ENCODE results near the gene FOXN3.
"Not testable (repeated sequence)": the region's sequence is repeated elsewhere in the genome, so short reads cannot be mapped to it uniquely, and the experiment has no call there.

FOXN3 gene

DNA sequence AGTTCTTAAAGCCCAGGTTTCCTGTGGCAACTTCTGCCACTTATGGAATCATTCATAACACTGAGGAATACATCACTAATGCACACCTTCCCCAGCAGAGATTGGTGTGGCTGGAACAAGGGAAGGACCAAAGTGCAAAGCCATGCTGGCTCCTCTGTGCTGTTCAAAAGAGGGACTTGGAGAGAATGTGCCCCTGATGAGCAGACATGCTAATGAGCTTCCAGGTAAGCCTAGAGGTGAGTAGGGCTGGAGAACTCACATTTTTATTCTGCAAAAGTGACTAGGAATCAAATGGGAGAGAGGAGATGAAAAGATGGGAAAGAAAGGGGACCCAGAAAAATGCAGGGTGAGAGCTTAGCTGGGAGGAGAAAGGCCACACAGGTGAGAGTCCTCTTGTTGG lies 302.9 kb downstream of the FOXN3 start:
- H3K4me1 ChIP-seq (ENCODE audit: control insufficient read depth, low read depth, low read length): no peaks in the 10 kb centered on the region
- H3K18ac ChIP-seq (ENCODE audit: low read length): no peak overlapping the region
- H3K36me3 ChIP-seq (ENCODE audit: control insufficient read depth, insufficient read depth, low read length): no peaks in the 10 kb centered on the region
- H3K4ac ChIP-seq (ENCODE audit: low read depth, low read length): no peak overlapping the region
- no peak overlapping the region for H2BK15ac ChIP-seq (replicated peaks; ENCODE audit: low read depth)
- H3K23ac ChIP-seq (ENCODE audit: low read length): no peak overlapping the region
- H2BK120ac ChIP-seq (ENCODE audit: low read depth, low read length): no peak overlapping the region
- H3K9ac ChIP-seq (ENCODE audit: low read length): no peak overlapping the region
- H2BK5ac ChIP-seq (ENCODE audit: low read length): no peak overlapping the region
- no peak overlapping the region for H3K4me2 ChIP-seq (ENCODE audit: low read length)
- H4K5ac ChIP-seq (ENCODE audit: low read length): no peak overlapping the region
- H3K79me2 ChIP-seq (ENCODE audit: control insufficient read depth, insufficient read depth, low read length): no peaks in the 10 kb centered on the region
- H3K4me3 ChIP-seq (ENCODE audit: low read length): no peak overlapping the region
- H3K56ac ChIP-seq (ENCODE audit: low read length): no peak overlapping the region
- no peaks in the 10 kb centered on the region for H3K27me3 ChIP-seq (ENCODE audit: insufficient read depth, low read length, poor library complexity)
- no peak overlapping the region for H2AK5ac ChIP-seq (ENCODE audit: low read length)
- DNase-seq: no peak
- no peak overlapping the region for H3K27ac ChIP-seq (ENCODE audit: low read depth, low read length)
- no peaks in the 10 kb centered on the region for H3K79me1 ChIP-seq (ENCODE audit: low read length)
- H4K8ac ChIP-seq (ENCODE audit: low read depth, low read length): no peak overlapping the region

DNA sequence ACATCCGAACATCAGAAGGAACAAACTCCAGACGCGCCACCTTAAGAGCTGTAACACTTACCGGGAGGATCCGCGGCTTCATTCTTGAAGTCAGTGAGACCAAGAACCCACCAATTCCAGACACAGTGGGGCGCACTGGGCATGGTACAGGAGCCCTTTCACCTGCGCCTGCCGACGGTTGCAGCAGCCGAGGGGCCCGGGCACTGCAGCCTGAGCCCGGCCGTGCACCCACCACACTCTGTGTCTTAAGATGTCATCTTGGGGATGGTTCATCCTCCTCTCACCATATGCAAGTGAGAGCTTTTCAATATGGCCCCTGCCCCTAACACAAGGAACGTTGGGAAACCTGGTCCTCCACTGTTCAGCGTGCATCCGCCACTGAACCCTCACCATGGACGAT lies 304.3 kb downstream of the FOXN3 start:
- Histone ChIP-seq H3K4me3 (ENCODE audit: low read length) (no peak overlapping the region), H3K18ac (ENCODE audit: low read length) (no peak overlapping the region), H3K23ac (ENCODE audit: low read length) (no peak overlapping the region), H3K9ac (ENCODE audit: low read length) (no peak overlapping the region), H3K79me1 (ENCODE audit: low read length) (no peaks in the 10 kb centered on the region), H4K8ac (ENCODE audit: low read depth, low read length) (no peak overlapping the region), H2BK15ac (replicated peaks; ENCODE audit: low read depth) (no peak overlapping the region), H2BK120ac (ENCODE audit: low read depth, low read length) (no peak overlapping the region), H3K56ac (ENCODE audit: low read length) (no peak overlapping the region), H3K27me3 (ENCODE audit: insufficient read depth, low read length, poor library complexity) (no peaks in the 10 kb centered on the region), H2BK5ac (ENCODE audit: low read length) (no peak overlapping the region), H3K4ac (ENCODE audit: low read depth, low read length) (no peak overlapping the region), H2AK5ac (ENCODE audit: low read length) (no peak overlapping the region), H3K4me1 (ENCODE audit: control insufficient read depth, low read depth, low read length) (no peaks in the 10 kb centered on the region), H3K79me2 (ENCODE audit: control insufficient read depth, insufficient read depth, low read length) (no peaks in the 10 kb centered on the region), H3K27ac (ENCODE audit: low read depth, low read length) (no peak overlapping the region), H3K4me2 (ENCODE audit: low read length) (no peak overlapping the region), H4K5ac (ENCODE audit: low read length) (no peak overlapping the region), H3K36me3 (ENCODE audit: control insufficient read depth, insufficient read depth, low read length) (no peaks in the 10 kb centered on the region)
- no peak for DNase-seq
- WGBS (ENCODE audit: extremely low coverage, insufficient coverage, low lambda C conversion rate): no CpG with 5 or more reads among the region's 18 CpGs

DNA sequence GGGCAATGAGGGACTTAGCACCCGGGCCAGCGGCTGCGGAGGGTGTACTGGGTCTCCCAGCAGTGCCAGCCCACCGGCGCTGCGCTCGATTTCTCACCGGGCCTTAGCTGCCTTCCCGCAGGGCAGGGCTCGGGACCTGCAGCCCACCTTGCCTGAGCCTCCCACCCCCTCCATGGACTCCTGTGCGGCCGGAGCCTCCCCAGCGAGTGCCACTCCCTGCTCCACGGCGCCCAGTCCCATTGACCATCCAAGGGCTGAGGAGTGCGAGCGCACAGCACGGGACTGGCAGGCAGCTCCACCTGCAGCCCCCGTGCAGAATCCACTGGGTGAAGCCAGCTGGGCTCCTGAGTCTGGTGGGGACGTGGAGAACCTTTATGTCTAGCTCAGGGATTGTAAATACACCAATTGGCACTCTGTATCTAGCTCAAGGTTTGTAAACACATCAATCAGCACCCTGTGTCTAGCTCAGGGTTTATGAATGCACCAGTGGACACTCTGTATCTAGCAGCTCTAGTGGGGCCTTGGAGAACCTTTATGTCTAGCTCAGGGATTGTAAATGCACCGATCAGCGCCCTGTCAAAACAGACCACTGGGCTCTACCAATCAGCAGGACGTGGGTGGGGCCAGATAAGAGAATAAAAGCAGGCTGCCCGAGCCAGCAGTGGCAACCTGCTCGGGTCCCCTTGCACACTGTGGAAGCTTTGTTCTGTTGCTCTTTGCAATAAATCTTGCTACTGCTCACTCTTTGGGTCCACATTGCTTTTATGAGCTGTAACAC lies 305.1 kb downstream of the FOXN3 start:
- not testable (repeated sequence) for H2AK5ac ChIP-seq (ENCODE audit: low read length); H3K79me2 ChIP-seq (ENCODE audit: control insufficient read depth, insufficient read depth, low read length); DNase-seq; H3K4ac ChIP-seq (ENCODE audit: low read depth, low read length); H3K56ac ChIP-seq (ENCODE audit: low read length); H3K4me1 ChIP-seq (ENCODE audit: control insufficient read depth, low read depth, low read length); H3K27ac ChIP-seq (ENCODE audit: low read depth, low read length); H2BK120ac ChIP-seq (ENCODE audit: low read depth, low read length); H4K5ac ChIP-seq (ENCODE audit: low read length); H3K23ac ChIP-seq (ENCODE audit: low read length); H3K4me2 ChIP-seq (ENCODE audit: low read length); H3K18ac ChIP-seq (ENCODE audit: low read length); H3K36me3 ChIP-seq (ENCODE audit: control insufficient read depth, insufficient read depth, low read length); H4K8ac ChIP-seq (ENCODE audit: low read depth, low read length); H2BK15ac ChIP-seq (replicated peaks; ENCODE audit: low read depth); H3K4me3 ChIP-seq (ENCODE audit: low read length); H3K79me1 ChIP-seq (ENCODE audit: low read length); H2BK5ac ChIP-seq (ENCODE audit: low read length); H3K9ac ChIP-seq (ENCODE audit: low read length); H3K27me3 ChIP-seq (ENCODE audit: insufficient read depth, low read length, poor library complexity)
- WGBS (ENCODE audit: extremely low coverage, insufficient coverage, low lambda C conversion rate): no CpG with 5 or more reads among the region's 25 CpGs

DNA sequence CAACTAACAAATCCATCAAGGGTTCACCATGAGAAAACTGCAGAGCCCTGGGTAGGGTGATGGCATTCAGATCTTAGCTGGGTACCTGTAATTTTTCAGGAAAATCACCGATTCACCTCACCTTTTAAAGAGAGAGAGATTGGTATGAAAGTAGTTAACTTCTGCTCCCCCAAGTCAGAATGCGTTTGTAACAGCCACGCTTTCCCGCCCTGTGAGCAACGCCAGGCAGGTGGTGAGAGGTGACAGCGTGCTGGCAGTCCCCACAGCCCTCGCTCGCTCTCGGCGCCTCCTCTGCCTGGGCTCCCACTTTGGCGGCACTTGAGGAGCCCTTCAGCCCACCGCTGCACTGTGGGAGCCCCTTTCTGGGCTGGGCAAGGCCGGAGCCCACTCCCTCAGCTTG lies 305.8 kb downstream of the FOXN3 start:
- not testable (repeated sequence) for H3K79me2 ChIP-seq (ENCODE audit: control insufficient read depth, insufficient read depth, low read length); H3K27ac ChIP-seq (ENCODE audit: low read depth, low read length); H3K4me2 ChIP-seq (ENCODE audit: low read length); H3K4me3 ChIP-seq (ENCODE audit: low read length); H3K23ac ChIP-seq (ENCODE audit: low read length); H2BK120ac ChIP-seq (ENCODE audit: low read depth, low read length); H3K18ac ChIP-seq (ENCODE audit: low read length); H3K56ac ChIP-seq (ENCODE audit: low read length); H3K4ac ChIP-seq (ENCODE audit: low read depth, low read length); H3K79me1 ChIP-seq (ENCODE audit: low read length); H2BK5ac ChIP-seq (ENCODE audit: low read length); H3K36me3 ChIP-seq (ENCODE audit: control insufficient read depth, insufficient read depth, low read length); H2AK5ac ChIP-seq (ENCODE audit: low read length); DNase-seq; H2BK15ac ChIP-seq (replicated peaks; ENCODE audit: low read depth); H3K27me3 ChIP-seq (ENCODE audit: insufficient read depth, low read length, poor library complexity); H3K9ac ChIP-seq (ENCODE audit: low read length); H4K5ac ChIP-seq (ENCODE audit: low read length); H3K4me1 ChIP-seq (ENCODE audit: control insufficient read depth, low read depth, low read length); H4K8ac ChIP-seq (ENCODE audit: low read depth, low read length)
- WGBS (ENCODE audit: extremely low coverage, insufficient coverage, low lambda C conversion rate): no CpG with 5 or more reads among the region's 13 CpGs

DNA sequence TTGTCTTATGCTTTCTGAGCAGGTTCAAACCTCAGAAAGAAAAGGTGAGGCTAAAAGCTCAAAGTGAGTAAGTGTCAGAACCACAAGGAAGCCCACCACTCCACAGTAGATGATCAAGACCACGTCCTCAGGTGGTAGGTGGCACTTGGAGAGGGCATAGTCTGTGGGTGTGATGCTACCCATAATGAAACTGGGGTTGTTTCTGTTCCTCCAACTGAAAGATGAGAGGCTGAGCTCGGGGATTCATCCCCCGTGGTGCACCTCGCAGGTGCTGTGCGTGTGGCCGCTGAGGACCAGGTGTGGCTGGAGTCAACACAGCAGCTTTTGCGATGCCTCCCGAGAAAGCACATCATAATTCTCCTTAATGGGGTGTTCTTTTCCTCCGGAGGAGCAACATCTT lies 306.9 kb downstream of the FOXN3 start:
- H4K8ac ChIP-seq (ENCODE audit: low read depth, low read length): no peak overlapping the region
- H3K27me3 ChIP-seq (ENCODE audit: insufficient read depth, low read length, poor library complexity): no peaks in the 10 kb centered on the region
- H3K27ac ChIP-seq (ENCODE audit: low read depth, low read length): no peak overlapping the region
- no peak overlapping the region for H3K4me2 ChIP-seq (ENCODE audit: low read length)
- WGBS (ENCODE audit: extremely low coverage, insufficient coverage, low lambda C conversion rate): no CpG with 5 or more reads among the region's 9 CpGs
- H2BK15ac ChIP-seq (replicated peaks; ENCODE audit: low read depth): no peak overlapping the region
- no peak overlapping the region for H4K5ac ChIP-seq (ENCODE audit: low read length)
- H3K79me2 ChIP-seq (ENCODE audit: control insufficient read depth, insufficient read depth, low read length): no peaks in the 10 kb centered on the region
- H2BK5ac ChIP-seq (ENCODE audit: low read length): no peak overlapping the region
- H3K18ac ChIP-seq (ENCODE audit: low read length): no peak overlapping the region
- no peak overlapping the region for H3K56ac ChIP-seq (ENCODE audit: low read length)
- no peak overlapping the region for H3K9ac ChIP-seq (ENCODE audit: low read length)
- no peak overlapping the region for H3K4me3 ChIP-seq (ENCODE audit: low read length)
- no peak overlapping the region for H3K4ac ChIP-seq (ENCODE audit: low read depth, low read length)
- no peak overlapping the region for H3K23ac ChIP-seq (ENCODE audit: low read length)
- H2BK120ac ChIP-seq (ENCODE audit: low read depth, low read length): no peak overlapping the region
- no peak for DNase-seq
- no peaks in the 10 kb centered on the region for H3K36me3 ChIP-seq (ENCODE audit: control insufficient read depth, insufficient read depth, low read length)
- H3K4me1 ChIP-seq (ENCODE audit: control insufficient read depth, low read depth, low read length): no peaks in the 10 kb centered on the region
- no peak overlapping the region for H2AK5ac ChIP-seq (ENCODE audit: low read length)
- no peaks in the 10 kb centered on the region for H3K79me1 ChIP-seq (ENCODE audit: low read length)

DNA sequence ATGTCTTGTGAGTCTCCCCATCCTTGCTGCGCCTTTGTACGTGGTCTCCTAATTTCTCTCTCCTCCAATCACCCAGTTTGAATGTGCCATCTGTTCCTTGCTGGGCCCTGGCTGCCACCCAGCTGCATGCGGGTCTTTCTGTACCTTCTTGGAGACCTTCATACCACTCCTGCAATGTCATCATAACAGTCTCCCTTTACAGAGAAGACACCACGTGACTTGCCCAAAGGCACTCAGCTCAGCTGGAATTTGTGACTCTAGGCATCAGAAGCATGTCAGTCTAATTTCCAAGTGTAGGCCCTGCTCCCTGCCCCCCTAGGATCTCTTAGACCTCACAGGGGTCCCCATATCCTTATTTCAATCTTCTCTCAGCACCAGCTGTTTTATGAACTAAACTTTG lies 308.4 kb downstream of the FOXN3 start:
- no CpG with 5 or more reads among the region's 4 CpGs for WGBS (ENCODE audit: extremely low coverage, insufficient coverage, low lambda C conversion rate)
- DNase-seq: no peak

More for the DNA sequence above, 308.4 kb downstream of the FOXN3 start:
- Histone ChIP-seq H3K4me2 (ENCODE audit: low read length) (no peak overlapping the region), H3K4me1 (ENCODE audit: control insufficient read depth, low read depth, low read length) (no peaks in the 10 kb centered on the region), H3K4ac (ENCODE audit: low read depth, low read length) (no peak overlapping the region), H3K27ac (ENCODE audit: low read depth, low read length) (no peak overlapping the region), H3K56ac (ENCODE audit: low read length) (no peak overlapping the region), H3K27me3 (ENCODE audit: insufficient read depth, low read length, poor library complexity) (no peaks in the 10 kb centered on the region), H2BK15ac (replicated peaks; ENCODE audit: low read depth) (no peak overlapping the region), H2BK5ac (ENCODE audit: low read length) (no peak overlapping the region), H4K8ac (ENCODE audit: low read depth, low read length) (no peak overlapping the region), H3K23ac (ENCODE audit: low read length) (no peak overlapping the region), H3K79me1 (ENCODE audit: low read length) (no peaks in the 10 kb centered on the region), H3K36me3 (ENCODE audit: control insufficient read depth, insufficient read depth, low read length) (no peaks in the 10 kb centered on the region), H4K5ac (ENCODE audit: low read length) (no peak overlapping the region), H3K79me2 (ENCODE audit: control insufficient read depth, insufficient read depth, low read length) (no peaks in the 10 kb centered on the region), H3K18ac (ENCODE audit: low read length) (no peak overlapping the region), H2BK120ac (ENCODE audit: low read depth, low read length) (no peak overlapping the region), H3K9ac (ENCODE audit: low read length) (no peak overlapping the region), H3K4me3 (ENCODE audit: low read length) (no peak overlapping the region), H2AK5ac (ENCODE audit: low read length) (no peak overlapping the region)
